GM19468 (cell line): ENCODE results near the gene PAF1.

Experiments
- ATAC-seq: cut with Tn5 transposase; IDR thresholded peaks from one replicate; pipeline ENCODE4 v1.9.1; 2021; ENCODE audit warnings: mild to moderate bottlenecking, moderate library complexity, moderate number of reproducible peaks; ENCODE audit not compliant: unreplicated experiment; ENCODE audit errors: extremely low read depth

Gene PAF1

DNA sequence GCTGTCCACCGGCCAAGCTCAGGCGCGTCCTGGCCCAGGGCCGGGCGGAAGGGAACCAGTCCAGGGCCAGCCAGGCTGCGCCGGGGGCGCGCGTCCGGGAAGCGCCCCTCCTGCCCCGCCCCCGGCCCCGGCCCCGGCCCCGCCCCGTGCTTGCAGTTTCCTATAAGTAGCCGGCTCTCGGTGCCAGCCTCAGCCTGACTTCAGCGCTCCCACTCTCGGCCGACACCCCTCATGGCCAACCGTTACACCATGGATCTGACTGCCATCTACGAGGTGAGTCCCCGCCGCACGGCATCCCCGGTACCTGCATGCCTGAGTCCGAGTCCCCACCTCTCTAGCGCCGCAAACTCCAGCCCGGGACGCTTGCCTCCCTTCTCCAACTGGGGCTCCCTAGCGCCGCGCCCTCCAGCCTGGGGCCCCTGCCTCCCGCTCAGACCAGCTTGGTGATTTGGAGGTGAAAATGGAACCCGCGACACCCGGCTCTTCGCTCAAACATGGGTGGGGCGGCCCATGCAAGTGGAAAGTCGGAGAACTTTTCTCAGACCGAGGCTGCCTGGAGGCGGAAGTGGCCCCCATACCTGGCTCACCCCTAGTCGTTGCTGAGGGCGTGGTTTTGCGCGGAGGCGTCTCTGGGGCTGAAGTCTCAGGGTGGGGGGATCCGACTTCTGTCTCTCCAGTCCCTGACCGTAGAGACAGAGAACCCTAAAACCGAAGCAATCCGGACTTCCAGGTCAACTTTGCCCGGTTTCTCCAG is 15.9 kb upstream of the PAF1 start, which contains the start of gene ZFP36:
Gene ZFP36 (plus strand): TSS at position 192 of the 754 bp plus-strand sequence. CDS start 58 bp downstream, at position 250.
- peak; percentile 7 for ATAC-seq

DNA sequence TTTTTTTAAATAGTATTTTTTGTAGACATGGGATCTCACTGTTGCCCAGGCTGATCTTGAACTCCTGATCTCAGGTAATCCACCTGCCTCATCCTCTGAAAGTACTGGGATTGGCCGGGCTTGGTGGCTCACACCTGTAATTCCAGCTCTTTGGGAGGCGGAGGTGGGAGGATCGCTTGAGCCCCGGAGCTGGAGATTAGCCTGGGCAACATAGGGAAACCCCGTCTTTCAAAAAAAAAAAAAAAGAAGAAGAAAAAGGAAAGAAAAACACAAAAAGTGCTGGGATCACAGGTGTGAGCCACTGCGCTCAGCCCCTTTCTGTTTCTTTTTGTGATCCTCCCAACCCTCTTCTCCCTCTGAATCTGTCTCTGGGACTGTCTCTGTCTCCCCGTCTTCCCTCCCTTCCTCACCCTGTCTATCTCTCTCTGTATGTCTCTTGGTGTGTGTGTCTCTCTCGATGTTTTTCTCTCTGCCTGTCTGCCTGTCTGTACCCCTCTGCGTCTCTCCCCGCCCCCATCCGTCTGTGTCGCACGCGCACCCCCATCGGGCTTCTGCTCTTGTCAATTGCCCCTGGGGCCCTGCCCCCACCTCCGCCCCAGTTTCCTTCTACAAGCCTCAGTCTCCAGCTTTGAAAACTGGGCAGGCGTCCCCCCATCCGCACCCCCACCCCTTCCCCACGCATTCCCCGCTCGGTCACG is 15.2 kb upstream of the PAF1 start:
- ATAC-seq, result no peak

DNA sequence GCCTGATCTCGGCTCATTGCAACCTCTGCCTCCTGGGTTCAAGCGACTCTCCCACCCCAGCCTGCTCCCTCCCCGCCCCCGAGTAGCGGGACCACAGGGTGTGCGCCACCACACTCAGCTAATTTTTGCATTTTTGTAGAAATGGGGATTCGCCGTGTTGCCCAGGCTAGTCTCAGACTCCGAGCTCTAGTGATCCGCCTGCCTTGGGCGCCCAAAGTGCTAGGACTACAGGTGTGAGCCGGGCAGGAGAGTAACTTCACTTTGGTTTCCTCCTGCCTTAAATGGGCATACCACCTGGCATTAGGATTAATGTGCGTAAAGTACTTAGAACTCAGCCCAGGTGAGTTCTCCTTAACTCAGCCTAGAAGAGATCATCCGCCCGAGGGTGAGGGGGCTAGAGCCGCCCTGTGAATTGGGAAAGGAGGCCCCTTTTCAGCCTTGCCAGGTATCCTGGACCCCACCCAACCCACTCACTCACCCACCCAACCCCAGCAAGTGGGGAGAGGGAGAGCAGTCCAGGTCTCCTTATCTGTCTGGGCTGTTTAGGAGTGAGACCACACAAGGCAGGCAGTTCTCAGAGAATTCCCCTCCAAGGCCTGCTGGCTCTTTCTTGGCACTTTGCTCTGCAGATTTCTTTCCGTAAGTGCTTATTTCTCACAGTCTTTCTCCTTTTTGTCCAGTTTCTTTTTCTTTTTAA is 14.5 kb upstream of the PAF1 start:
- ATAC-seq, result no peak

DNA sequence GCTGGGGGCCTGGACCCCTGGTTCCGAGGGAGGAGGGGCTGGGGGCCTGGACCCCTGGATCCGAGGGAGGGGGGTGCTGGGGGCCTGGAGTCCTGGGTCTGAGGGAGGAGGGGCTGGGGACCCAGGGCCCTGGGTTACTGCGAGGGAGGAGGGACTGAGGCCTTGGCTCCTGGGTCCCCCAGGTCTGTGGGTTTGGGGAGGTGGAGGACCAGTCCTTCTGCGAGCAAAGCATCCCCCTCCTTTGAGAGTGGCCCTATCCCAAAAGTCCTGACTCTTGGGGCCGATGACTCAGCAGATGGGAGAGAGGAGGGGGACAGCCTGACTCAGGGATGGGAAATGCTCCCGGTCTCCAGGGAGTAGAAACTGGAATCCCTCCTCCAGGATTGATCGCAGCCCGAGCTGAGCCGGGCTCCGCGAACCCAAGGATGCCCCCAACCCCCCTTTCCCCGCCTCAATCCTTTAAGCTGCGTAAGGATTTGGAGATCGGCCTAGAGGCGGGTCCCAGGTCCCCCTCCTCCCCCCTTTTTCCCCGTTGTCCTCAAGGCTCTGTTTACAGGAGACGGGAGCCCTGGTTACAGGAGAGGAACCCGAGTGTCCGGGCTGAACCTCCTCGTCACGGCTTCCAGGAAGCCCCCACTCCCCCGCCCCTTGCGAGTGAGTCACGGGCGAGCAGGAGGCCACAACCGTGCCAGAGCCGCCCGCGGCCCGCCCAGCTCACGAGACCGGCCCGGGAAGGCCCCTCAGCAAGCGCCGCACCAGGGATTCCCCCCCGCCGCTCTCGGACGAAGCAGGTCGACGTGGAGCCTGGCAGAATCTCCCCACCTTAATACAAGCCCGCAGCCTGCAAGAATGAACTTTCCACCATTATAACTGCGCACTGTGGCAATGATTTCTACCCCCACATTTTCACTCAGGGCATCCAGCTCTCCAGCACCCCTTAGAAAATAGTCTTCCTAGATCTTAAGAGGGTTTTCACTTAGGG is 12.7 kb upstream of the PAF1 start:
- no peak for ATAC-seq

DNA sequence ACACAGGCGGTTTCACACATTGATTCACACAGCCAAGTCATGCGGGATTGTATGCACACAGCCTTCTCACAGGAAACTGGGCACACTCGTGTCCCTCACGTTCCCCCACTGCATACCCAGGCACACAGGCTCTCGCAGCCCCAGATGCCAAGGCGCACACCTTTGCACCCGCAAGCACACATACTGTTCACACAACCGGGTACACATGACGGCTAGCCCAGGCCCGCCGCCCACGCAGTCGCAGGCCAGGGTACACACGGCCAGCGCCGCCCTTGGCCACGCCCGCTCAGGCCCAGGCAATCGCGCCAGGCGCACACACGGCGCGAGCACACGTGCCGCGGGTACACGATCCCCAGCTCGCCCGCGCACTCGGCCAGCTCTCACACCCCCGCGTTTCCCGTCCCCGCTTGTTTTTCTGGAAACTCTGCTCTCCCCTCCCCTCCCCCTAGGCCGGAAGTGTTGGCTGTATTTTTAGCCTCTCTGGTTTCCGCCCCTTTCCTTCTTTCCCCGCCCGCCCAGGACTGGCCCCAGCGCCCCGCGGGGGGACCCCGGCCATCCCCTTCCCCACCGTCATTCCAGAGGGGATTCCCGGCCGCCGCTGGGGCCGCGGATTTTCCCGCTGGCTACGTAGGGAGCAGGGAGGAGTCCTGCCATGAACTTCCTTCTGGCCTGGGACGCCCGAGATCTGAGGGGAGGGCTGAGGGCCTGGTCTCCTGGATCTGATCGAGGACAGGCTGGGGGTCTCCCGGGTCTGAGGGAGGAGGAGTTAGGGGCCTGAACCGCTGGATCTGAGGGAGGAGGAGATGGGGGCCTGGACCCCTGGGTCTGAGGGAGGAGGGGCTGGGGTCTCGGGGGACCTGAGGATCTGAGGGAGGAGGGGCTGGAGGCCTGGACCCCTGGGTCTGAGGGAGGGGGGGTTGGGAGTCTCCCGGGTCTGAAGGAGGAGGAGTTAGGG is 11.7 kb upstream of the PAF1 start:
- no peak for ATAC-seq

DNA sequence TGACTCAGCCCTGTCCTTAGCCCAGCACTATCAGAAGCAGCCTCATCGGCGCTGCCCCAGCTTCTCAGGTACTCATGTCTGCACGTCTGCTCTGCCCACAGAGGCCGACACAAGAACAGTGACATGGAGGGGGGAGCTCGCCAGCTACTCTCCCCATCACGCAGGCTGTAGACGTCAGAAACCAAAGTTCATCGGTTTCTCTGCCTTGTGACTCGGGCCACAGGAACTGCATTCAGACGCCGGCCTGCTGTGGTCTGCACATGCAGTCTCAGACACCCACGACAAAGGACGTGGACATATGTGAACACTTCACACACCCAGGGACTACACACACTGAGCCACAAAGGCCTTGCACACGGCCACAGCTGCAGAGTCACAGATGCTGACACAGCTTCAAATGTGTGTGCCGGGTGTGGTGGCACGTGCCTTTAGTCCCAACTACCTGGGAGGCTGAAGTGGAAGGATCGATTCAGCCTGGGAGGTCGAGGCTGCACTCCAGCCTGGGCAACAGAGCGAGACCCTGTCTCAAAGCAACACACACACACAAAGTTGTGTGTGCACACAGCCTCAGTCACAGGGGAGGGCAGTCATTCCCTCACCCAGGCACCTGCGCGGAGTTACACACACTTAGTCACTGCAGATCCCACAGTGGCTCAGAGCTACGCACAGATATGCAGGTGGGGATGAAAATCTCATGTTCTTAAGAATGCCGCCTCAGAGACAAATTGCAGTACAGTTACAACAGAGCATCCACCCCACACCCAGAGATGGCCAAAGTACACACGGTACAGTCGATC is 10.8 kb upstream of the PAF1 start:
- ATAC-seq, result no peak

DNA sequence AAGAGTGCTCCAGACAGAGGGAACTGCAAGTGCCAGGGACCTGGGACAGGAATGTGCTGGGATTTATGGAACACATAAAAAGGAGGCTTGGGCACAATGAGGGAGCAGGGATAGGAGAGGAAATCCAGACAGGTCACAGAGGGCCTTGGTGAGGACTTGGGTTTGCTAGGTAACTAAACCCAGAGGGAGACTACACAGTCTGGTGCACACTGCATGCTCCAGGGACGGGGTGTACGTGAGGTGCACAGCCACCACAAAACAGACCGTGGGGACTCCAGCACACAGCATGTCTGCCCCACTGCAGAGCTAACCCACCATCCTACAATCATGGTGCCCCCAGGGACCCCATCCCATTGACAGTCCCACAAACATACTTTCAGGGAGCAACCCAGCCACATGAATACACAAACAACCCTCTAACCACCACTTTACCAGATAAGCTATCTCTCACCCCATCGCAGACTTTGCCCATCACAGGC is 10.2 kb upstream of the PAF1 start:
- ATAC-seq, result no peak

DNA sequence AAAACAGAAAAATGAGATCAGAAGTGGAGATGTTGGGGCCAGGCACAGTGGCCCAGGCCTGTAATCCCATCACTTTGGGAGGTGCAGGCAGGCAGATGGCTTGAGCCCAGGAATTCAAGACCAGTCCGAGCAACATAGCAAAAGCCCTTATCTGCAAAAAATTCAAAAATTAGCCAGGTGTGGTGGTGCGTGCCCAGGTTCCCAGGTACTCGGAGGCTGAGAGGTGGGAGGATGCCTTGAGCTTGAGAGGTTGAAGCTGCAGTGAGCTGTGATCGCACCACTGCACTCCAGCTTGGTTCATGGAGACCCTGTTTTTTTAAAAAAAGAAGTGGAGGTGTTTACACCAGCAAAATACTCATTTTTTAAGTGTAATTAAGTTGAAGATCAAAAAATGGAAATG is 9.2 kb upstream of the PAF1 start:
- no peak for ATAC-seq

DNA sequence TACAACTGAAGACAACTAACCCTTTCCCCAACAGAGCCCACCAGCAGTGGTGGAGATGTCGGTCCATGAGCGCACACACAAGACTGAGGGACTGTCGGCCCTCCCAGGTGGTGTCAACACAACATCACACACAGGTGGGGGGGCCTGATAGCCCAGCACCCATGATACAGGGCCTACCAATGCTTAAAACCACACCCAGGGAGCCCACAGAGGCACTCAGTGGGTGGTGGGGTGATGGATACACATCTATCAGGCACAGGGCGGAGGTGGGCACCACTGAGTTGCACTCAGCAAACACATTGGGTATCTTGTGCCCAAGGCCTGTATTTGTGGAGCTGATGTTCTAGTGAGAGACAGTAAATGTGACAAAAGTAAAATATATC is 8.8 kb upstream of the PAF1 start:
- ATAC-seq, result no peak

DNA sequence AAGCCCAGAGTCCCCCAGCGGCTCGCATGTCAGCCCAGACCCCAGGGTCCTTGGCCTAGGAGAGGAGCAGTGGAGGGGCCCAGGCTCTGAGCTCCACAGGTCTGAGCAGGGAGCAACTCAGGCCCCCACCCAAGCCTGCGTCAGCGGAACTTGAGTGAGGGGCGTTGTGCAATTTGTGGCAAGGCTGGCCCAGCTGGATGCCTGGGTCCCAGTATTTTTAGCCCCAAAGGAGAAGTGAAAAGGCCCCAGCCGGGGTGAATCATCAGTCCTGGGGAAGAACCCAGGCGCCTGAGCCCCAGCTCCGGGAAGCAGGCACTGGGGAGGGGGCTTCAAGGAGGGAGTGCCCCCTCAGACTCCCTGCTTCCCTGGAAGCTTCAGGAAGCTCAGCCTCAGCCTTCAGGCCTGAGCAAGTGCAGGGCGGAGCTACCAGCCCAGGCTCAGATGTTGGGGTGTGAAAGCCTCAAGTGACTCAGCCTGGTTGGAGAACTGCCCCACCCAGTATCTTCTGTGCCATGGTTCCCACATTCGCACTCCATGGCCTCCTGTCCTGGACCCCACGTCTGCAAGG is 7.5 kb upstream of the PAF1 start:
- ATAC-seq, result no peak

DNA sequence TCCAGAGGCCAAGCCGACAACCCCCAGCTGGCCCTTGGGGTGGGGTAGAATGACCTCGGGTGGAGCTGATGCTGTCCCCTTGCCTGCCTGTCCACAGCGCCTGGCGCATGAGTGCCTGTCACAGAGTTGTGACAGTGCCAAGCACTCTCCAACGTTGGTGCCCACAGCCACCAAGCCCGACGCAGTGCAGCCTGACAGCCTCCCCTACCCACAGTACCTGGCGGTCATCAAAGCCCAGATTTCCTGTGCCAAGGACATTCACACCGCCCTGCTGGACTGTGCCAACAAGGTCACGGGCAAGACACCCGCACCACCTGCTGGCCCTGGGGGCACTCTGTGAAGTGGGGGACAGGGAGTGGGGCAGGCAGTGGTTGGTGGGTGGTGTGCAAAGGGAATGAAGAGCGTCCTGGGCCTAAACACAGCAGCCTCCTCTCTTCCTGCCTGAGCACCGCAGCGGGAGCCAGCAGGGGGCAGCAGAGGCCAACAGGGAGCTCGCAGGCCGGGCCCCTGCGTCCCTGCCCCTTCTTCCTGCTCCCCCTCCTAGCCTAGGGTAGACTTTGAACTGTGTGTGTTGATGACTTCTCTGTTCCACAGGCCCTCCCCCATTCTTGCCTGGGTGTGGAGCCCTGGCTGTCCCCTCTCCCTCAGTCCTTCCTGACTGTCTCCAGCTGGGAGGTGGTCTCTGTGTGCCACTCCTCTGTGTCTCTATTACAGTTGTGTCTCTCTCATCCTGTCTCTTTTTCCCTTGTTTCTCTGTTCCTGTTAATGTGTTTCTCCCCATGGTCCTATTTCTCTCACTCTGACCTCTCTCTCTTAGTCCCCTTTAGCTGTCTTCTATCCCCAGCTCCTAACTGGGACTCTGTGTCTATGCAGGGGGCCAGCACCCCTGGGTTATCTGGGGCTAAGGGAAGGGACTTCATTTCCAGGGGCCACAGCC is 6.7 kb upstream of the PAF1 start:
- ATAC-seq, result peak; percentile 30

DNA sequence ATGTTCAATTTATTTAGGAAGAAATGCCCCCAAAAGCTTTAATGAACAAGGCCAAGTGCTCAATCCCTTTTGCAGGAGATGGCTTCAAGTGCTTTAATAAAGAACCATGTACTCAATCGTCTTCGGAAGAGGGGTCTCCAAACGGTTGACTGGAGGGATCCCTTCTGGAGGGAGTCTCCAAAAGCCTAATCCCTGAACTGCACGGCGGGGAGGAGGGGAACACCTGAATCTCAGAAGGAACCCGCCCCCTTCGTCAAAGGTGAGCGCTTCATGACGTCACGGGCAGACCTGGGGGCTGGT is 505 bp downstream of the PAF1 start:
- no peak for ATAC-seq

DNA sequence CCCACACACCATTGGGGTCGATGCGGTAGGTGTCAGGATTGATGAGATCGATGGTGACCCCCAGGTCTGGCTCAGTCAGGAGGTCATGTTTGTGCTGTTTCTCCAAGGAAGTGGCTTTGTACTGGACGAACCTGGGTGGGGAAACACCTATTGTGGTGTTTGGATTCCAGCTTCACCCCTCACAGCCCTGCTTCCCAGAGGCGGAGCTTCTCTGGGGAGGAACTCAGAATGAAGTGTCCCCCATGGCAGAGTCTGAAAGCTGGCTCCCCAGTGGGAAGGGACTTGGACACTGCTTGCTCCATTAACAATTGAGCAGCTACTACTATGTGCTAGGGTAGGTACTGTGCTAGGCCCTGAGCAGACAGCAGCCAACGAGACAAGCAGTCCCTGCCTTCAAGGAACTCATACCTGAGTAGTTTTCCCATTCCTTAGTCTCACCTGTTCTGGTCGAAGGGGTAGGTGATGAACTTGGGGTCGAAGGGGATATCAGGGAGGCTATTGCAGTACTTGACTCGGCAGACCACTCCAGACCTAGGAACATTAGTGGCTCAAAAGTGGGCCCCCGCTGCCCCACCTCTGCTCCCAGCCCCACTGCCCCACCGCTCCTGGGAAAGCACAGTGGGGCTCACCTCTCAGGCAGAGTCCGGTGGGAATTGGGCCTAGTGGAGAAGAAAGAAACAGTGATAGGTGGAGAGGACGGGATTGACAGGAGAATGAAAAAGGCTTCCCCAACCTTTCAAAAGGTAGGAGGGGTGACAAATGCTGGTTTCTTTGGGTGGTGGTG is 1.1 kb downstream of the PAF1 start:
- ATAC-seq, result no peak

DNA sequence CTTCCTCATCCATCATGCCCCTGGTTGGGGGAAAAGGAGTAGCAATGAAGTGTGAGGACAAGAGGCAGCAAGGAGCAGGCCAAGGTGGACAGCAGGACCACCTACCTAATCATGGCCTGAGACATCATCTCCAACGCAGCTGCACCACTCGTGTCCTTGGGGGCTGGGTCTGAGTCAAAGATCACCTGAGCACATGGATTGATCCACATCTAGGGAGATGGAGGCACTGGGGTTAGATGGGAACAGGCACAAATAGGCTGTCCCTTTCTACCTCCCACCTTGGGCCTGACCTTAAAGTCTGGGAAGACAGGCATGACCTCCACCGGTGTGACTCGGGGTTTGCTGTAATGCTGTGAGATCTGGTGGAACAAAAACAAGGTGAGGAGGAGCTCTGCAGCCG is 2.2 kb downstream of the PAF1 start:
- no peak for ATAC-seq

DNA sequence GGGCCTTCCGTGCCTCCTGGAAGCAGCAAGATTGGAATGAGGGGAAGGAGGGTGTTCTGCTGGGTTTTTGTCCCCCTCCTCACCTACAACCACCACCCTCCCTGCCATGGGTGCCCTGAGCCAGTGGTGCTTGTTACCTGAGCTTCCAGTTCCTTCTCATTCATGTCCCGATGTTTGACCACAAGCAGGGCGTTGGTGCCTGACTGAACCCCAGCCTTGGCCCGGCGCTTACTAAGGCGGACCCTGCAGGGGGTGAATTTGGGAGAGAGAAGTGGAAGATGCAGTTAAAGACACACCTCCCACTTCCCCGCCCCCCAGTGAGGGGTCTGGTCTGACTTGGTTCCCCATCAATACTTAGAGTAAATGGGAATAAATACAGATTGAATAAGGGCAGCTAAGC is 4.3 kb downstream of the PAF1 start:
- ATAC-seq, result no peak
